Calu3 (cell line): ENCODE measurements around the gene IRF2BPL. TPM values are rescaled to one million over a fixed set of nuclear protein-coding genes. Genes with fewer than 3 reads are reported as not detected.

ENCODE experiments used
- BruUV-seq: library from RNA; stranded (reverse); fragments of 400-500 nt; replicated peaks from 2 replicates; lab custom pipeline; 2021; lab: Mats Ljungman, UMichigan
- CTCF ChIA-PET: fragments of 300-600 bp; sonication (Branson Sonifier 250); formaldehyde crosslinking; loops from one replicate; lab custom pipeline; 2022; ENCODE audit warnings: antibody characterized with exemption; lab: Charles Lee
- DNase-seq: peaks from one replicate; pipeline ENCODE4 v3.0.0; 2022
- H3K27ac Mint-ChIP-seq: one replicate; pipeline ENCODE4 v1.8.0; 2022; ENCODE audit warnings: mixed read lengths; ENCODE audit not compliant: unreplicated experiment
- H3K27me3 Mint-ChIP-seq: one replicate; pipeline ENCODE4 v1.8.0; 2022; ENCODE audit warnings: mixed read lengths; ENCODE audit not compliant: unreplicated experiment
- H3K36me3 Mint-ChIP-seq: one replicate; pipeline ENCODE4 v1.8.0; 2022; ENCODE audit warnings: mild to moderate bottlenecking, moderate library complexity, mixed read lengths; ENCODE audit not compliant: insufficient read depth, unreplicated experiment
- H3K4me1 Mint-ChIP-seq: one replicate; pipeline ENCODE4 v1.8.0; 2022; ENCODE audit warnings: mild to moderate bottlenecking, low read depth, mixed read lengths; ENCODE audit not compliant: unreplicated experiment
- H3K4me3 Mint-ChIP-seq: one replicate; pipeline ENCODE4 v1.8.0; 2022; ENCODE audit warnings: mild to moderate bottlenecking, low read depth, moderate library complexity, mixed read lengths; ENCODE audit not compliant: unreplicated experiment
- H3K9me3 Mint-ChIP-seq: one replicate; pipeline ENCODE4 v1.8.0; 2022; ENCODE audit warnings: low read depth, mixed read lengths; ENCODE audit not compliant: unreplicated experiment
- intact Hi-C: fragments of 100-400 bp; cut with micrococcal nuclease; formaldehyde crosslinking; loops from one replicate; pipeline ENCODE4 v1.10.0; 2022; ENCODE audit not compliant: unreplicated experiment
- total RNA-seq: library from RNA; stranded (reverse); gene quantifications from 2 replicates; pipeline ENCODE4 v1.2.3, GENCODE V29; 2022
- TF ChIP-seq, protein P1 (sequence below): fragments of 200-600 bp; IDR thresholded peaks from one replicate; pipeline ENCODE4 v1.8.0; 2022; ENCODE audit warnings: antibody characterized with exemption; ENCODE audit not compliant: unreplicated experiment

IRF2BPL gene
- total RNA-seq, 1 experiment from 2014 or later: 30.1 TPM

DNA sequence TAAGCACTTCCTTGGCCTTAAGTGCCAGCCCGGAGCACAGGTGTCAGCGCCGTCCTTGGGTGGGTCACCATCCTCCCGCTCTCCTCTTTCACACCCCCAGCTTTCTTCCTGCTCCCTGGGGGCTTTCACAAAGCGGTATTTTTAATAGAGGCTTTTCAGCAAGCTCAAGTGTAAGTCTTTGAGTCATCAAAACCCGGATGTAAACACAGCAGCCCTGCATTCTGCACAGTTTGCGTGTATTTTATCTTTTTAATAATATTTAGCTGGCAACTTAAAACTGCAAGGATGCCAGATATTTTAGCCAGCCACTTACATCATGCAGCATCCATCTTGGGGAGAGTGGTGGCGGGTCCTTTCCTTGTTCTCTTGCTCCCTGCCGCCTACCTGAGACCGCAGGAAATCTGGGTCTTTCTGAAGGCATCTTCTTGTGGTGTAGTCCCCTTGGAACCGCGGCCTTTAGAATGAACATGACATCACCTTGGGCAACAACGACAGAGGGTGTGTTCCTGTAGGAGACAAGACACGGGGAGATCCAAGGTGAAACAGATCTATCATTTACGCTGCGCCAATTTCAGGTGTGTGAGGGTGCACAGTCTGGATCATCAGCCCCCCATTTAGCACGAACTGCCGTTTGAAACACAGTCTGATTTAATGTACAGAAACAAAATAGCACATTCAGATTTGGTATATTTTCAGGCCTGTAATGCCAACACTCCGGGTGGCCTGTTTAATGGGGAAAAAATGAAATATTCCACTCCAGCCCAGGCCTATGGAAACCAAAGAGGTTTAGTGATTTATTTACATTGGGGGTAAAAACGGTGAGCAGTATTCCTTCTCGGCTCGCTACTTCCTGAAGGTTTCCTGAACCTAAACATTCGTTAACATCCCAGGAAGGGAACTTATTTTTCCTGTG lies 12.5 kb upstream of the IRF2BPL start:
- Mint-ChIP-seq H3K36me3 (peaks cover 26% of the 10 kb centered on the region), H3K9me3 (no peaks in the 10 kb centered on the region), H3K27ac (peak overlapping the region; percentile 98), H3K27me3 (no peaks in the 10 kb centered on the region), H3K4me1 (peaks cover 71% of the 10 kb centered on the region), H3K4me3 (peak overlapping the region; percentile 62)
- peak; percentile 31 for DNase-seq
- no TSS peak for BruUV-seq
- TF ChIP-seq, protein P1, sequence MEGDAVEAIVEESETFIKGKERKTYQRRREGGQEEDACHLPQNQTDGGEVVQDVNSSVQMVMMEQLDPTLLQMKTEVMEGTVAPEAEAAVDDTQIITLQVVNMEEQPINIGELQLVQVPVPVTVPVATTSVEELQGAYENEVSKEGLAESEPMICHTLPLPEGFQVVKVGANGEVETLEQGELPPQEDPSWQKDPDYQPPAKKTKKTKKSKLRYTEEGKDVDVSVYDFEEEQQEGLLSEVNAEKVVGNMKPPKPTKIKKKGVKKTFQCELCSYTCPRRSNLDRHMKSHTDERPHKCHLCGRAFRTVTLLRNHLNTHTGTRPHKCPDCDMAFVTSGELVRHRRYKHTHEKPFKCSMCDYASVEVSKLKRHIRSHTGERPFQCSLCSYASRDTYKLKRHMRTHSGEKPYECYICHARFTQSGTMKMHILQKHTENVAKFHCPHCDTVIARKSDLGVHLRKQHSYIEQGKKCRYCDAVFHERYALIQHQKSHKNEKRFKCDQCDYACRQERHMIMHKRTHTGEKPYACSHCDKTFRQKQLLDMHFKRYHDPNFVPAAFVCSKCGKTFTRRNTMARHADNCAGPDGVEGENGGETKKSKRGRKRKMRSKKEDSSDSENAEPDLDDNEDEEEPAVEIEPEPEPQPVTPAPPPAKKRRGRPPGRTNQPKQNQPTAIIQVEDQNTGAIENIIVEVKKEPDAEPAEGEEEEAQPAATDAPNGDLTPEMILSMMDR: no peak
- intact Hi-C loops: loop anchor here (5.0 kb wide), 1 partner anchor 94 kb away; no protein-coding TSS in a partner anchor
- CTCF ChIA-PET: interaction anchor here (0.8 to 1.7 kb wide), 10 partner anchors 8 to 165 kb away, joined by 3 to 6 read pairs (median 4); no protein-coding TSS in a partner anchor

DNA sequence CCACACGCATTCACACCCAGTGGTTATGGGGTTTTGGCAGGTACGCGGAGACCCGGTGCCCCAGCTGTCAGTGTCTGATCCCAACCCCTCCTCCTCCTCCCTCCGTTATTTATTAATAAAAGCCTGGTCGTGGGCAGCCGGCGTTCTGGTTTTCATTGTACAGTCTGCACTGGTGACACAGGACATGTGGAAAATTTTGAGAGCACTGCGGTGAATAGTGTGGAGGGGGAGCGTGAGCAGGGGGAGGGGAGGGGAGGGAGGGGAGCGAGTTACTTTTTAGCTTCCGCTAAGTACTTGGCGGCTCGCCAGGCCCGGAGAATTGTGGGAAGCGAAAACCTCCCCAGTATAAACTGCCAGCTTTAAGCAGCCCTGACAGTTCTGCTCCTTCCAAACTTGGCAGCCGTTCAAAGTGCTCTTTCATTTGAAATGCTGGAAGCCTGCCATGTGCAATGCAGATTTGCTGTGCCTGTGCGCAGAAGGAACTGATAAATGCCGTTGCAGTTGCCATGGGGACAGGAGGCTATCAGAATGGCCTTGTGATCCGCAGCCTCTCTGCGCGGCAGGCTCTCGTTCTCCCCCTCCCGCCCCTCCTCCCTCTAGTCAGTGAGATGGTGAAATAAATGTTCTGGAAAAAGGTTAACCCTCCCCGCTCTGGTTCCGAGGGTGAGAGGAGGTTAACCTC lies 11.7 kb upstream of the IRF2BPL start:
- BruUV-seq: no TSS peak
- Mint-ChIP-seq H3K4me3 (peak overlapping the region; percentile 62), H3K36me3 (peaks cover 26% of the 10 kb centered on the region), H3K4me1 (peaks cover 63% of the 10 kb centered on the region), H3K9me3 (no peaks in the 10 kb centered on the region), H3K27me3 (no peaks in the 10 kb centered on the region), H3K27ac (peak overlapping the region; percentile 98)
- DNase-seq: peak; percentile 97
- TF ChIP-seq, protein P1: no peak
- intact Hi-C loops: loop anchor here (5.0 kb wide), 1 partner anchor 93 kb away; no protein-coding TSS in a partner anchor
- CTCF ChIA-PET: interaction anchor here (0.6 to 1.7 kb wide), 12 partner anchors 9 to 164 kb away, joined by 3 to 6 read pairs (median 4); no protein-coding TSS in a partner anchor

DNA sequence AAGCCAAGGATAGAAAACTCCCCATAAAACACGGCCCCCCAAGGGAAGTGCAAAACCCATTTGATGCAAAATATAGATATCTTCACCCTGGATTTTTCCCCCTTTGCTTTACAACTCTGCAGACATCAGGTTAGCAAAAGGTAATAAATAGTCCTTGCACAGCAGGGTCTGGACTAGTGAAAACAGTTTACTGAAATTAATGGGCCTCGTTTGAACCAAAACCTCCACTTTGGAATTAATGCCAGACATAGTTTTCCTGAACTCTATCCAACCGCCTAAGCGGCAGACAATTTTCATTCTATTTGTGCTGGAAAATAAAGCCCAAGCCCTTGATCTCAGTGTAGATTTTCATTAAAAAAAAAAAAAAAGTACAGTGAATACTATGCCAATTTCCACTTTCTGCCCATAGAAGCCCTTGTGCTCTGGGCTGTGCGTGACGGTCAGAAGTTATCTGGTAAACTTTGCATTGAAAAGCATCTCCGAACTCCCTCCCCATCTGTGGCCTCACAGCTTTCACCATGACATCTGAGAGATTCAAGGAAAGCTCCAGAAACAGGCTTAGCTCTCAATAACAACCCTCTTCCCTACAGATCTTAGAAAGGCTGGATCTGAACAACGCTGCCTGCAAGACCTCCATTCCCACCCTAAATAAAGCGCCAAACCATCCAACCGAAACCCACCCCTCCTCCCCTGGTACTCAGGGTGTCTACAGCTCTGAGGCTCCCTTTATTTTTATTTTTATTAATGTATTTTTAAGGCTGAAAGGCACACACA lies 11.0 kb upstream of the IRF2BPL start:
- TF ChIP-seq, protein P1: no peak
- no TSS peak for BruUV-seq
- intact Hi-C loops: loop anchor here (5.0 kb wide), 1 partner anchor 92 kb away; no protein-coding TSS in a partner anchor
- CTCF ChIA-PET: interaction anchor here (0.6 to 1.7 kb wide), 11 partner anchors 10 to 163 kb away, joined by 3 to 6 read pairs (median 4); no protein-coding TSS in a partner anchor
- DNase-seq: no peak
- H3K36me3 Mint-ChIP-seq: peaks cover 26% of the 10 kb centered on the region
- peak overlapping the region; percentile 62 for H3K4me3 Mint-ChIP-seq
- H3K9me3 Mint-ChIP-seq: no peaks in the 10 kb centered on the region
- H3K4me1 Mint-ChIP-seq: peaks cover 61% of the 10 kb centered on the region
- no peaks in the 10 kb centered on the region for H3K27me3 Mint-ChIP-seq
- peak overlapping the region; percentile 98 for H3K27ac Mint-ChIP-seq
